A549 (cell line): ENCODE results near the gene PRRC2B. TPM values are rescaled to one million over a fixed set of nuclear protein-coding genes. Genes with fewer than 3 reads are reported as not detected.
"Not testable (repeated sequence)": the region's sequence is repeated elsewhere in the genome, so short reads cannot be mapped to it uniquely, and the experiment has no call there.

Experiments
- ATAC-seq, 2 experiments: fragments of 200-7000 bp in 1 of 2; fragments of >200 bp in 1 of 2; cut with Nextera tagmentation in 1 of 2; cut with Tn5 transposase in 1 of 2; 3 replicates each; pipeline versions ENCODE4 v1.8.0 to v1.9.1; 2018 to 2020; ENCODE audit warnings: mild to moderate bottlenecking in 1 of 2, moderate library complexity in 1 of 2
- CTCF ChIA-PET: fragments of 300-600 bp; sonication (Branson Sonifier 250); formaldehyde crosslinking; extraction: SDS; loops from one replicate; lab custom pipeline; 2021; ENCODE audit warnings: antibody characterized with exemption, inconsistent platforms; lab: Yijun Ruan, JAX
- POLR2A ChIA-PET: fragments of 350-600 bp; formaldehyde crosslinking; extraction: SDS; loops from one replicate; lab custom pipeline; 2021; ENCODE audit warnings: antibody characterized with exemption, inconsistent platforms; lab: Yijun Ruan, JAX
- DNase-seq, 2 experiments: peaks; one replicate each; pipeline versions ENCODE4 v3.0.0 to v3.0.0-alpha.2; 2011 to 2016; ENCODE audit warnings: low read depth in 1 of 2, low spot score in 1 of 2
- FAIRE-seq: peaks from 2 replicates; lab custom pipeline; 2011; peaks lifted over from hg19 to GRCh38; lab: Jason Lieb, UNC
- H3K27ac ChIP-seq, 2 experiments: fragments of >200 bp; sonication (Bioruptor Twin); formaldehyde crosslinking; 3 replicates each; pipeline ENCODE4 v1.5.1; 2016 to 2017
- H3K4me1 ChIP-seq: fragments of >200 bp; sonication (Bioruptor Twin); formaldehyde crosslinking; 3 replicates; pipeline ENCODE4 v1.6.1; 2016
- H3K4me2 ChIP-seq: fragments of >200 bp; sonication (Bioruptor Twin); formaldehyde crosslinking; 3 replicates; pipeline ENCODE4 v1.6.1; 2016
- H3K4me3 ChIP-seq: fragments of >200 bp; sonication (Bioruptor Twin); formaldehyde crosslinking; 3 replicates; pipeline ENCODE4 v1.5.1; 2016
- H3K9me3 ChIP-seq: fragments of >200 bp; sonication (Bioruptor Twin); formaldehyde crosslinking; 3 replicates; pipeline ENCODE4 v1.6.1; 2016
- ATOH8 ChIP-seq: fragments of 250-450 bp; sonication (Bioruptor Pico); IDR thresholded peaks from 2 replicates; pipeline ENCODE4 v1.5.0; 2020; ENCODE audit warnings: low read depth, mild to moderate bottlenecking, moderate library complexity
- CEBPB ChIP-seq, 2 experiments: fragments of >200 bp in 1 of 2; sonication (Bioruptor Twin) in 1 of 2; formaldehyde crosslinking in 1 of 2; IDR thresholded peaks; 2 replicates each; pipeline ENCODE4 v1.6.1; 2012 to 2016
- CHD4 ChIP-seq: fragments of 200-600 bp; sonication (generic); IDR thresholded peaks from 2 replicates; pipeline ENCODE4 v1.6.1; 2016; ENCODE audit warnings: antibody characterized with exemption, mild to moderate bottlenecking, borderline replicate concordance
- ESRRA ChIP-seq: fragments of 150-350 bp; IDR thresholded peaks from 2 replicates; pipeline ENCODE4 v1.6.1; 2014; ENCODE audit warnings: mild to moderate bottlenecking, low read length, borderline replicate concordance
- HOXB13 ChIP-seq: fragments of 250-450 bp; sonication (Bioruptor Pico); IDR thresholded peaks from 2 replicates; pipeline ENCODE4 v1.5.0; 2020; ENCODE audit warnings: low read depth, mild to moderate bottlenecking, moderate library complexity
- HOXB5 ChIP-seq: fragments of 250-450 bp; sonication (Bioruptor Pico); IDR thresholded peaks from 2 replicates; pipeline ENCODE4 v1.5.0; 2020; ENCODE audit warnings: mild to moderate bottlenecking, moderate library complexity
- JUNB ChIP-seq: fragments of >200 bp; sonication (Bioruptor Twin); formaldehyde crosslinking; IDR thresholded peaks from 2 replicates; pipeline ENCODE4 v1.6.1; 2016
- KDM1A ChIP-seq: fragments of 200-600 bp; sonication (generic); IDR thresholded peaks from 2 replicates; pipeline ENCODE4 v1.6.1; 2016; ENCODE audit warnings: low read depth, mild to moderate bottlenecking
- KDM5A ChIP-seq: fragments of 200-600 bp; sonication (generic); IDR thresholded peaks from 2 replicates; pipeline ENCODE4 v1.6.1; 2016; ENCODE audit warnings: antibody characterized with exemption, mild to moderate bottlenecking
- MAFK ChIP-seq: fragments of 450-650 bp; IDR thresholded peaks from 2 replicates; pipeline ENCODE4 v1.6.1; 2014; ENCODE audit not compliant: partially characterized antibody
- MAZ ChIP-seq: fragments of 150-350 bp; IDR thresholded peaks from 2 replicates; pipeline ENCODE4 v1.6.1; 2014; ENCODE audit warnings: antibody characterized with exemption, low read depth, low read length, borderline replicate concordance
- MYC ChIP-seq: IDR thresholded peaks from 2 replicates; pipeline ENCODE4 v1.6.1; 2012; ENCODE audit warnings: mild to moderate bottlenecking, inconsistent platforms, low read length, improper control_type of control experiment, borderline replicate concordance
- PBX3 ChIP-seq: IDR thresholded peaks from 2 replicates; pipeline ENCODE4 v1.6.1; 2012
- PHF8 ChIP-seq: fragments of 200-600 bp; sonication (generic); IDR thresholded peaks from 2 replicates; pipeline ENCODE4 v1.6.1; 2016; ENCODE audit warnings: low read depth, mild to moderate bottlenecking, antibody characterized with exemption, moderate library complexity, borderline replicate concordance
- POLR2A ChIP-seq: IDR thresholded peaks from 2 replicates; pipeline ENCODE4 v1.6.1; 2012; ENCODE audit warnings: mild to moderate bottlenecking, low read length
- POLR2AphosphoS2 ChIP-seq: conservative IDR thresholded peaks from 2 replicates; pipeline ENCODE4 v1.6.1; 2012; ENCODE audit warnings: low read length, improper control_type of control experiment, inconsistent platforms
- RAD21 ChIP-seq, 2 experiments: fragments of >200 bp in 1 of 2; sonication (Bioruptor Twin) in 1 of 2; formaldehyde crosslinking in 1 of 2; IDR thresholded peaks in 1 of 2; conservative IDR thresholded peaks in 1 of 2; 2 replicates in 1 of 2; 3 replicates in 1 of 2; pipeline ENCODE4 v1.6.1; 2012 to 2018; ENCODE audit warnings: inconsistent platforms in 1 of 2
- RARB ChIP-seq: fragments of 250-450 bp; sonication (Bioruptor Pico); IDR thresholded peaks from 2 replicates; pipeline ENCODE4 v1.8.0; 2021; ENCODE audit warnings: mild to moderate bottlenecking, moderate library complexity
- RCOR1 ChIP-seq: fragments of 150-350 bp; IDR thresholded peaks from 2 replicates; pipeline ENCODE4 v1.6.1; 2014; ENCODE audit warnings: antibody characterized with exemption, low read length, low read depth
- REST ChIP-seq: fragments of 200-600 bp; sonication (generic); IDR thresholded peaks from 2 replicates; pipeline ENCODE4 v1.6.1; 2016; ENCODE audit warnings: antibody characterized with exemption, mild to moderate bottlenecking, moderate library complexity
- WGBS: methylation state at CpG from one replicate; pipeline ENCODE4 v1.1.6; 2017; ENCODE audit errors: missing lambda C conversion rate; 5-methylcytosine and 5-hydroxymethylcytosine counted together
- polyA plus RNA-seq, 4 experiments: library from polyadenylated mRNA; depleted of rRNA in 3 of 4; stranded (reverse); fragments of >200 nt; fragmentation: RNase III in 1 of 4; extraction: RNeasy Plus Mini Kit Qiagen cat#74134 plus additional on column Dnase treatment in 1 of 4; gene quantifications; 2 replicates in 3 of 4; 3 replicates in 1 of 4; pipeline ENCODE4 v1.2.3, GENCODE V29; 2011 to 2017

Gene PRRC2B
- polyA plus RNA-seq, 2 of the 4 experiments (the other 2 are of a cell fraction), result 35.6 to 47.3 TPM

- no peak for TF ChIP-seq PHF8
- peak; percentile 18 to 70; a peak in 3 of 5 replicates for TF ChIP-seq RAD21 (conservative IDR thresholded peaks at IDR 0.05 in 1 of 2, IDR thresholded peaks at IDR 0.05 in 1 of 2)
- no peak for TF ChIP-seq REST
- no peak for TF ChIP-seq CEBPB (IDR thresholded peaks at IDR 0.05)
- TF ChIP-seq RARB (CRISPR knock-in tag), result no peak
- no peak for TF ChIP-seq JUNB
- TF ChIP-seq MAZ, result no peak; the same call in 1 of the 2 replicates
- TF ChIP-seq KDM5A, result no peak
- TF ChIP-seq HOXB5 (CRISPR knock-in tag), result no peak
- no peak for TF ChIP-seq KDM1A
- TF ChIP-seq RCOR1, result no peak
- TF ChIP-seq MYC, result peak; percentile 12; the same call in 1 of the 2 replicates
- TF ChIP-seq MAFK, result no peak
- no peak for TF ChIP-seq POLR2AphosphoS2
- no peak for TF ChIP-seq PBX3
- no peak for TF ChIP-seq ATOH8 (CRISPR knock-in tag)
- TF ChIP-seq HOXB13, result no peak
- TF ChIP-seq CHD4, result no peak
- TF ChIP-seq ESRRA, result no peak
- TF ChIP-seq POLR2A, result peak; percentile 90
- TF ChIP-seq, all 56 proteins: peak for 10
These were observed at the start of gene PRRC2B (continued) for GRCh38 chr9:131393622-131394463.

GRCh38 chr9:131344931-131345535 is 48.9 kb upstream of the PRRC2B start:
- FAIRE-seq, ATAC-seq, H3K27ac ChIP-seq, H3K9me3 ChIP-seq, POLR2A ChIA-PET, H3K4me2 ChIP-seq, H3K4me3 ChIP-seq, H3K4me1 ChIP-seq, DNase-seq: not testable (repeated sequence)
- 73% methylated on average over 8 of the region's 11 CpGs for WGBS
- CTCF ChIA-PET, result interaction anchor here (0.6 to 1.5 kb wide), 3 partner anchors 9 to 213 kb away, joined by 4 to 8 read pairs (median 7); no protein-coding TSS in a partner anchor
